Measurements from ENCODE around the gene EIF1B.

Gene EIF1B

GRCh38 chr3:40309925-40310695 lies 603 bp downstream of the EIF1B start:
- DNase-seq: peak; percentile 29

- no peak for DNase-seq
Measured at GRCh38 chr3:40310705-40311104, 1.2 kb downstream of the EIF1B start.

DNA sequence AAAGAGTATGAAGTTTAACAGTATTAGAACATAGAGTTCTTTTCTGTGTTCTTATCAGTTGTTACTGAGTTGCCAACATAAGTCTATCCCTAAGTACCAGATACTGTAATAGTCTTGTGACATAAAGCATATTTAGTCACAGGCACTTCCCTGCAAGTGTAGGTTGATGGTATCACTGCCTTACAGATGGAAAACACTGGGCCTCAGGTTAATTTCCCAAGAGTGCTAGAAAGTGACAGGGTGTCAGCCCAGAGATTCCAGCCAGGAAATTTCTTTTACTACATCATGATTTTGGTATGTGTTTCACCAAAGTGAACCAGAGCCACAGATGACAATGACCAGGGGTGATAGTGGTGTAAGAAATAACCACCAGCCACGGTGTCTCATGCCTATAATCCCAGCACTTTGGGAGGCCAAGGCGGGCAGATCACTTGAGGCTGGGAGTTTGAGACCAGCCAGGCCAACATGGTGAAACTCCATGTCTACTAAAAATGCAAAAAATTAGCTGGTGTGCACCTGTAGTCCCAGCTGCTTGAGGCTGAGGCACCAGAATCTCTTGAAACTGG lies 3.2 kb downstream of the EIF1B start:
- DNase-seq: no peak

GRCh38 chr3:40313975-40314860 lies 4.7 kb downstream of the EIF1B start:
- DNase-seq: no peak

DNA sequence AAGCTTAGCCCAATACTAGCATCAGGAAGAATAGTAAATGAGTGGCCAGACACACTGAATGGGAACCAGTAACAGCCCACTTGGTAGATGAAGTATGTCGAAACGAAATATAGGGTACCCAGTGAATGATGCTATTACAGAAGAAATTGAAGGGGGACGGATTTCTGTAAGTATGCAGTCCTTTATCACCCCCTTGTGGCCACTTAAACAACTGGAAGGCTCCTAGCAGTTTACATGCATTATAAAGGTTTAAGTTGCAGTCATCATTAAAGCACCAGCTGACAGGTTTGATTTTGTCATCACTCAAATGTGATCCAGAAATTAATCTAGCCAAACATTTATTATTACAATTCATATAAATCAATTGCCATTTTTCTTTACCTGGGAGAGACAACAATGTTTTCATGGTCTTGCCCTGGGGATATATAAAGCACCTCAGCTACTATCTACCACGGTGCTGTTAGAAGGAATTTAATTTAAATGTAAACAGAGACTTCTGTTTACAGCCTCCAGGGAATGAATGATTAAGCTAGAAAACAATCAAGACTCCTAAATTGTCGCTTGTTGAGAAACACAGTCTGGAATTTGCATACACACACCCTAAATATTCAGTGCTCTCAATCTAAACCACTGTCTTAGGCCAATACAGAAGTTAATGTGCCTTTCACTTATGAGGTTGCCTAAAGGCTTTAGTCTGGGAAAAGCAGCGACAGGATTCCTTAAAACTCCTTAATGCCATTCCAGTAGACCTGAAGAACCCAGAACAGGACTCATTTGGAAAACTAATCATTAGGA lies 7.8 kb downstream of the EIF1B start:
- peak; percentile 47 for DNase-seq

DNA sequence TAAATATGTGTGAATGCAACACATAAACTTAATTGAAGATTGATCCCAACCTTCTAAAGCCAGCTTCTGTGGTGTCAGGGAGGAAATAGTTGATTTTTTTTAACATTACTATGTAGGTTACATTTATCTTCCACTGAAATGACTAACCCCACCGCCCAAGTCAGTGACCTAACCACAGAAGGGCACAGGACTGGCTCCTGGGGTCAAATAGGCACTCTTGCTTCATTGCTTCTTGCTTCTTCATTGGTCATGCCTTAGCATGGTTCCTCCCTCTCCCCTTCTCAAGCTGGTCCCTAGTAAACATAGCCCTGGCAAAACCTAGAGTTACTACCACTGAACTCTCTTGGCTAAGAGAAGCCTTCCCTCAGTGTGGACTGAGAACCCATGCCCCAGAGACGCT lies 12.3 kb downstream of the EIF1B start:
- DNase-seq: no peak

DNA sequence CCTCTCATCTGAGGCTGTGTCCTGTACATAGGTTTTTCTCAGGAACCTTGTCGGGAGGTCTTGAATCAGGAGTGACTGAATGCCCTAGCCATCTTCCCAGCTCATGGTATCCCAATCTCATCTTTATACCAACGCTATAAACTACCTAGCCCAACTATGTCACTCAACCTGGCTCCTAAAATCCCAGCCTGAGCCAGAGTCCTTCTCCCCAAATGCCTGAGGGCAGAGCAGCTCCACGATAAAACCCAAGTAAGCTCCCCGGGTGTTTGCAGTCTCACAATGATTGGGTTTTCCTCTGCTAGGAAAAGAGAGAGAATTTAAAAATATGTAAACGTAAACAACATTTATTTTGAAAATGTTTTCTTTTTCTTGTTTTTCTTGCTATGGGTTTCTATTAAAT lies 14.4 kb downstream of the EIF1B start:
- no peak for DNase-seq

DNA sequence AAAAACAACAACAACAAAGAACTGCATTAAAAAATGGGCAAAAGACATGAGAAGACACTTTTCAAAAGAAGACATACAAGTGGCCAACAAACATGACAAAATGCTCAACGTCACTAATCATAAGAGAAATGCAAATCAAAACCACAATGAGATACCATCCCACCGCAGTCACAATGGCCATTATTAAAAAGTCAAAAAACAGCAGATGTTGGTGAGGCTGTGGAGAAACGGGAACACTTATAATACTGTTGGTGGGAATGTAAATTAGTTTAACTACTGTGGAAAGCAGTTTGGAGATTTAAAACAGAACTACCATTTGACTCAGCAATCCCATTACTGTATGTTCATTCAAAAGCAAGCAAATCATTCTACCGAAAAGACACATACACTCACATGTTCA lies 15.1 kb downstream of the EIF1B start:
- DNase-seq: no peak

- DNase-seq: no peak
Measured at GRCh38 chr3:40325465-40325864, 16.0 kb downstream of the EIF1B start.

GRCh38 chr3:40328374-40328773 lies 18.9 kb downstream of the EIF1B start:
- no peak for DNase-seq

DNA sequence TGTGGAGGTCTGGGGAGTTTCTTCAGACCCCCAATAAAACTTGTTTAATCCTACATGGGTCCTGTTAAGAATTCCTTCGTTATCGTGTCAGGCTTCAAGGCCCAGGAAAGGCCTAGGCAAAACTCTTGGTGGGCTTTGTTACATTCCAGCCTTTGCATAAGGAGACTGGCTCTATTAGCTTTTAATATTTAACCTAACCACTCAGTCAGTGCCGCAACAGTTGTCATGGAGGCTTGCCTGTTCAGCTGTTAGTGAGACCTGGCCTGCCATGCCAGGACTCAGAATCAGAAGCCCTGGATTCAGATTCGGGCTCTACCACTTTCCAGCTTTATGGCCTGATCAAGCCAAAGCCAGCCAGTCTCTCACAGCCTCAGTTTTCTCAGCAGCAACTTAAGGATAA lies 19.6 kb downstream of the EIF1B start:
- DNase-seq: no peak

DNA sequence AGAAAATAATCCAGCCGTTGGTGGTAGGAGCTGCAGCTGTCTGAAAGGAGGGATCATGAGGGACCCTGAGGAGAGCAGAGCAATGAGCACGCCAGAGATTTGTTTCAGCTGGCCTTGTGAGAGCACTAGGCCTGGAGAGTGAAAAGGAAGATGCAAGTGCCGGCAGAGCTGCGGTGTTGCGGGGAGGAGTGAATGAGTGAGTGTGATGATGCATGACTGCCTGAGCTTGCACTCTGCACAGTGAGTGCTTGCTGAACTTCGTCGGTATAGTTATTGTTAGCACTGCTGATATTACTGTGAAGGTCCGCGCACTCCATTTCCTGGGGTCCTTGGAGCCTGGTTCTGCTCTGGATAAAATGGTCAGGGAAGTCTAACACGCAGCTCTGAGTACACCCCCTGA lies 23.2 kb downstream of the EIF1B start:
- DNase-seq: no peak

DNA sequence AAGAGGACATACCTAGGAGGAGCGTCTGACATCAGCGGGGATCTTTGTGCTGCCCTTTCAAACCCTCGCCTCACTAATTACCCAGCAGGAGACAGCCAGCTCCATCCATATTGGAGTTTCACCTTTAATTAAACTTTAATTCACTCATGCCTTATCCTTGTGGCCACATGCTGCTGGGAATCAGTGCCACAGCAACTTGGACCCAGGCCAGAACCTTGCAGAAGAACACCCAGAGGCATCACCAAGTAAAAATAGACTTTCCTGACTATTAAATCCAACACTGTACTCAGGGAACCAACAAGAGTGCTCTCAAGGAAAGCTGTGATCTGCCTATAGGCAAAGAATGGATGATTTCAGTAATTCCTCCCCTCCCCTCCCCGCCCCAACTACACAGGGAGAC lies 23.9 kb downstream of the EIF1B start:
- DNase-seq: no peak

DNA sequence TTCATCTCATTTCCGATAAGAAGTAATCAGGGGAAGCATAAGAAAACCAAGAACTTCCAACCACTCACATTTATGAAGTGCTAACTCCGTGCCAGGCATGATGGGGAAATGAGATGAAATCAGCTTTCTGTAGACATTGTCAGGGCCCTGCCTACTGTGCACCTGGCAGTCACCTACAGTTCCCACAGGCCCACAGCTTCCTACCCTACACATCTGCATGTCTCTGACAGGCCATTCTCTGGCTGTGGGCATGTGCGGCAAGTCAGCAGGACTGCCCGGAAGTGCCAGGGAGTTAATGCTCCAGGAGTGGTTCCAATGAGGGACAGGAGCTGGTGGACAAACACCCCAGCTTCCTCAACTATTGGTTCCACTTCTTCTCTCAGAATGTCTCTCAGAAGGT lies 24.3 kb downstream of the EIF1B start:
- no peak for DNase-seq

DNA sequence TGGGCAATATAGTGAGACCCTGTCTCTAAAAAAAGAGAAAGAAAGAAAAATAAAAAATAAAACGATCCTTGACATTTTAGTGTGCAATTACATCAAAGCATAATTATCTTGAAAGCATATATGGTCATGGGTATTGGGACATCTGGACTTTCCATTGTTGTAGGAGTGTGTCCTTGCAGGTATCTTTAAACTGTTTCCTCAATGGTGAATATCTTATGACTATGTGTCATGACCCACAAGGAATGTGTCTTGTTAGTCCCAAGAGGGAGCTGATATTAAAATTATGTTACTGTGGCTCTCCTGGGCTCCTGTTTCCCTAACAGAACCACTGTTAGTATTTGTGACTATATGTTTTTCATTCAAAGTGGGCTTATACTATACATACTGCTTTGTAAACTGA lies 26.6 kb downstream of the EIF1B start:
- no peak for DNase-seq

DNA sequence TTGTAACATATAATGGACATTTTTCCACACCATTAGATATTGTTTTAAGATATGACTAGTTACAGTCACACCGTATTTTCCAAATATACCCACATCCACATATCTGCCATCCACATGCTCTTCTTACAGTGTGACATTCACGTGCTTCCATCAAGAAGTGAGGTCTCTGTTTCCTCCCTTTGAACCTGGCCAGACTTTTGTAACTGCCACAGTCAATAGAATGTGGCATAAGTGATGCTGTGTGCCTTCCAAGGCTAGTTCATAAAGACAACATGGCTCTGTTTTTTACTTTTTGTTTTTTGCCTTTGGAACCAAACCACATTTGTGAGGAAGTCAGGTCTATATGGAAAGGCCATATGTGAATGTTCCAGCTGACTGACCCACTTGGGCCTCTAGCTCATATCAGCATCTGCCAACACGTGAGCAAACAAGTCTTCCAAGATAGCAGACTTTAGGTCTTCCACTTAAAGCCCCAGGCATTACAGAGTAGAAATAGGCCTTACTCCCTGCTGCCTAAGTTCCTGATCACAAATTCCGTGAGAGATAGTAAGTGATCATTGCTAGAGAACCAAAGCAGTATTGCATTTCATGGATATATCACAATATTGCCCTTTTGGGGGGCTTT lies 27.1 kb downstream of the EIF1B start:
- no peak for DNase-seq

- no peak for DNase-seq
Measured at GRCh38 chr3:40337136-40338108, 27.9 kb downstream of the EIF1B start.

DNA sequence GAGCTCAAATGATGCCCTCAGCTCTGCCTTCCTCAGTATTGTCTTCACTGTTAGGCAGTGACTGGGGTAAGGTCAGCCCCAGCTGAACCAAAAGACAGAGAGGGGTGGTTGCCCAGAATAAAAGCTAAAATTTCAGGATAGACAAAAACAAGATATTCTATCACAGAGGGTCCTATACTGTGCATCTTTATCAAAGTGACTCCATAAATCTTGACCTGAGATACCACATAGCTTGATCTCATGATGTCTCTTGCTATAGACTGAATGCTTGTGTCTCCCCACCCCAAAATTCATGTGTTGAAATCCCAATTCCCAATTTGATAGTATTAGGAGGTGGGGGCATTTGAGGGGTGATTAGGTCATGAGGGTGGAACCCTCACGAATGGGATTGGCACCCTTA lies 30.4 kb downstream of the EIF1B start:
- DNase-seq: no peak

- DNase-seq: no peak
Measured at GRCh38 chr3:40340541-40341170, 31.1 kb downstream of the EIF1B start.

- DNase-seq: no peak
Measured at GRCh38 chr3:40341671-40342070, 32.2 kb downstream of the EIF1B start.

GRCh38 chr3:40350529-40350928 lies 41.0 kb downstream of the EIF1B start:
- DNase-seq: no peak
